Fibroblast of mammary gland (primary cell): Measurements from ENCODE around the gene DHX8.
"Not testable (repeated sequence)": the region's sequence is repeated elsewhere in the genome, so short reads cannot be mapped to it uniquely, and the experiment has no call there.

ENCODE experiments used
- DNase-seq: peaks from one replicate; pipeline ENCODE4 v3.0.0-alpha.2; 2010; ENCODE audit warnings: low read depth
- H3K4me3 ChIP-seq: 2 replicates; pipeline ENCODE4 v1.5.1; 2011; ENCODE audit warnings: low read depth, mild to moderate bottlenecking, low read length, moderate library complexity; ENCODE audit not compliant: control insufficient read depth
- CTCF ChIP-seq: conservative IDR thresholded peaks from 2 replicates; pipeline ENCODE4 v1.5.1; 2011; ENCODE audit warnings: low read depth, low read length, inconsistent platforms; ENCODE audit not compliant: control insufficient read depth, insufficient read depth

The DHX8 gene

GRCh38 chr17:43453331-43453812, 30.4 kb upstream of the DHX8 start:
- no peak for TF ChIP-seq CTCF
- DNase-seq = no peak
- H3K4me3 ChIP-seq = no peak overlapping the region

GRCh38 chr17:43454868-43455267, 28.9 kb upstream of the DHX8 start:
- H3K4me3 ChIP-seq = no peak overlapping the region
- TF ChIP-seq CTCF = no peak
- no peak for DNase-seq

GRCh38 chr17:43456029-43456428, 27.7 kb upstream of the DHX8 start:
- no peak for DNase-seq
- no peak for TF ChIP-seq CTCF
- H3K4me3 ChIP-seq = no peak overlapping the region

GRCh38 chr17:43456661-43457361, 27.0 kb upstream of the DHX8 start:
- no peak overlapping the region for H3K4me3 ChIP-seq
- no peak for TF ChIP-seq CTCF
- peak; percentile 80 for DNase-seq

- TF ChIP-seq CTCF = no peak
- DNase-seq = no peak
- H3K4me3 ChIP-seq = no peak overlapping the region
Observed at GRCh38 chr17:43457362-43457692, 26.4 kb upstream of the DHX8 start.

- H3K4me3 ChIP-seq, DNase-seq: not testable (repeated sequence)
Observed at GRCh38 chr17:43459878-43460277, 23.9 kb upstream of the DHX8 start.

GRCh38 chr17:43461185-43461584, 22.6 kb upstream of the DHX8 start:
- no peak overlapping the region for H3K4me3 ChIP-seq
- no peak for TF ChIP-seq CTCF
- no peak for DNase-seq

- H3K4me3 ChIP-seq, DNase-seq: not testable (repeated sequence)
Observed at GRCh38 chr17:43462569-43462968, 21.2 kb upstream of the DHX8 start.
